K562 (cell line): Measurements from ENCODE around the gene SH3RF1.

Experiments
- ARID2 ChIP-seq: fragments of 450-650 bp; IDR thresholded peaks from 2 replicates; pipeline ENCODE4 v1.6.1; 2017; ENCODE audit warnings: antibody characterized with exemption, mild to moderate bottlenecking
- CTCF ChIP-seq, 3 experiments: IDR thresholded peaks in 2 of 3; conservative IDR thresholded peaks in 1 of 3; 2 replicates each; pipeline ENCODE4 v1.5.1; 2011 to 2012; ENCODE audit warnings: low read length in 3 of 3, mild to moderate bottlenecking in 3 of 3, control low read depth in 2 of 3, improper control_type of control experiment in 1 of 3, inconsistent platforms in 1 of 3, low read depth in 1 of 3, mixed read lengths in 1 of 3, moderate library complexity in 1 of 3; ENCODE audit not compliant: insufficient read depth in 2 of 3
- ELF1 ChIP-seq: fragments of 200-800 bp; sonication (Bioruptor generic); IDR thresholded peaks from 2 replicates; pipeline ENCODE4 v1.6.1; 2016; ENCODE audit warnings: missing genetic modification characterization, missing compliant biosample characterization
- ETV6 ChIP-seq, 3 experiments: fragments of 150-350 bp in 1 of 3; sonication (generic) in 1 of 3; formaldehyde crosslinking in 1 of 3; IDR thresholded peaks; 2 replicates each; pipeline versions ENCODE4 v1.6.1 to v1.8.0; 2014 to 2022; ENCODE audit warnings: borderline replicate concordance in 2 of 3, low read depth in 2 of 3, antibody characterized with exemption in 1 of 3, low read length in 1 of 3, mild to moderate bottlenecking in 1 of 3, missing genetic modification reagents in 1 of 3
- POLR2A ChIP-seq: fragments of 450-650 bp; conservative IDR thresholded peaks from 2 replicates; pipeline ENCODE4 v1.6.1; 2016
- RERE ChIP-seq: sonication (generic); formaldehyde crosslinking; IDR thresholded peaks from 2 replicates; pipeline ENCODE4 v1.8.0; 2023; ENCODE audit warnings: missing genetic modification reagents, mild to moderate bottlenecking, borderline replicate concordance
- REST ChIP-seq, 2 experiments: fragments of 450-650 bp; formaldehyde crosslinking in 1 of 2; IDR thresholded peaks; 2 replicates each; pipeline versions ENCODE4 v1.4.0 to v1.6.1; 2014 to 2020; ENCODE audit warnings: mild to moderate bottlenecking in 2 of 2, borderline replicate concordance in 1 of 2, low read depth in 1 of 2
- RFX1 ChIP-seq: fragments of 450-650 bp; IDR thresholded peaks from 2 replicates; pipeline ENCODE4 v1.6.1; 2016; ENCODE audit warnings: mild to moderate bottlenecking, moderate library complexity
- SMC3 ChIP-seq: conservative IDR thresholded peaks from 2 replicates; pipeline ENCODE4 v1.6.1; 2011; ENCODE audit warnings: low read depth, low read length, improper control_type of control experiment; ENCODE audit not compliant: insufficient read depth
- SP2 ChIP-seq: IDR thresholded peaks from 2 replicates; pipeline ENCODE4 v1.6.1; 2011; ENCODE audit warnings: mild to moderate bottlenecking, low read depth, low read length, moderate library complexity; ENCODE audit not compliant: poor library complexity, severe bottlenecking; ENCODE audit errors: extremely low read depth
- TAF1 ChIP-seq: IDR thresholded peaks from 2 replicates; pipeline ENCODE4 v1.6.1; 2011; ENCODE audit warnings: mild to moderate bottlenecking, low read length, moderate library complexity; ENCODE audit not compliant: insufficient read depth, control insufficient read depth, severe bottlenecking; ENCODE audit errors: extremely low read depth
- ZNF445 ChIP-seq: fragments of 250-450 bp; sonication (Bioruptor Pico); IDR thresholded peaks from 2 replicates; pipeline ENCODE4 v1.4.0; 2020; ENCODE audit warnings: low read depth, mild to moderate bottlenecking, moderate library complexity
- ZNF609 ChIP-seq: sonication (generic); formaldehyde crosslinking; IDR thresholded peaks from 2 replicates; pipeline ENCODE4 v1.8.1; 2023; ENCODE audit warnings: missing genetic modification reagents, mild to moderate bottlenecking, borderline replicate concordance

- TF ChIP-seq ZNF609 (CRISPR knock-in tag) (no peak), RFX1 (no peak), SP2 (no peak), ETV6 (IDR thresholded peaks at IDR 0.05; ENCODE audit: borderline replicate concordance in 1 of 2, low read depth in 2 of 2, low read length in 1 of 2) (no peak), ETV6 (CRISPR knock-in tag; IDR thresholded peaks at IDR 0.05; ENCODE audit: borderline replicate concordance) (no peak), ZNF445 (no peak), RERE (CRISPR knock-in tag) (no peak), ELF1 (tag) (no peak), TAF1 (no peak), CTCF (IDR thresholded peaks at IDR 0.05 in 2 of 3, conservative IDR thresholded peaks at IDR 0.05 in 1 of 3; ENCODE audit: insufficient read depth in 2 of 3, low read depth in 1 of 3, low read length in 3 of 3) (no peak), ARID2 (no peak), POLR2A (no peak), SMC3 (no peak), REST (IDR thresholded peaks at IDR 0.05; ENCODE audit: borderline replicate concordance) (no peak), REST (CRISPR knock-in tag; IDR thresholded peaks at IDR 0.05; ENCODE audit: low read depth) (no peak)
Observed at GRCh38 chr4:169143335-169143734, 127.4 kb downstream of the SH3RF1 start.
